Ovary (tissue), 3 donors: Measurements from ENCODE around the gene CUTA.

Experiments
- EP300 ChIP-seq: sonication (generic); formaldehyde crosslinking; IDR thresholded peaks from one replicate; pipeline ENCODE4 v1.6.1; 2017; ENCODE audit warnings: antibody characterized with exemption
- POLR2A ChIP-seq: fragments of 450-650 bp; IDR thresholded peaks from one replicate; pipeline ENCODE4 v1.6.1; 2017; ENCODE audit warnings: antibody characterized with exemption, mild to moderate bottlenecking, moderate library complexity
- TF ChIP-seq, protein P1 (sequence below), 3 donors: fragments of 450-650 bp in 2 of 3; fragments of 200-600 bp in 1 of 3; IDR thresholded peaks; one replicate each; pipeline versions ENCODE4 v1.5.1 to v1.8.0; 2016 to 2022; ENCODE audit warnings: antibody characterized with exemption in 3 of 3, mild to moderate bottlenecking in 1 of 3
- donor health status: DM: no; HTN: no; CAD: no.

DNA sequence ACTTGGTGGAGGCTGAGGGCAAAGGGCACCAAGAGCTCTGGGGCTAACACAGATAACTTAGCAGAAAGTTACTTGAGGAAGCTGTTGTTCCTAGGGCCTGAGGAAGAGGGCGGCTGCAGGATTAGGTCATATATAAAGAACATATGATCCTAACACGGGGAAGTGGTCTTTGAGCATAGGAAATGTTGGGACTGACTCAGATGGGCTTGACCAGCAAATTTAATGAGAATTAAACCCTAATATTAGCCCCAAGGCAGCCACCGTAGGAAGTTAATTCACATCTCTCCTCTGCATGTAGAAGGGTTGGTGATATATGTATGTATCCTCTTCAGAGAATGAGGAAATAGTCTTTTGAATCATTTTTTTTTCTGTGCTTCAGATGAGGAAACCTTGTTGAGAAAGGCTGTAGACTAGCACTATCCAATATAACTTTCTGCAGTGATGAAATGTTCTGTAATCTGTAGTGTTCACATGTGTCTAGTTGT lies 27.3 kb upstream of the CUTA start:
- no peak for TF ChIP-seq EP300
- TF ChIP-seq, protein P1, sequence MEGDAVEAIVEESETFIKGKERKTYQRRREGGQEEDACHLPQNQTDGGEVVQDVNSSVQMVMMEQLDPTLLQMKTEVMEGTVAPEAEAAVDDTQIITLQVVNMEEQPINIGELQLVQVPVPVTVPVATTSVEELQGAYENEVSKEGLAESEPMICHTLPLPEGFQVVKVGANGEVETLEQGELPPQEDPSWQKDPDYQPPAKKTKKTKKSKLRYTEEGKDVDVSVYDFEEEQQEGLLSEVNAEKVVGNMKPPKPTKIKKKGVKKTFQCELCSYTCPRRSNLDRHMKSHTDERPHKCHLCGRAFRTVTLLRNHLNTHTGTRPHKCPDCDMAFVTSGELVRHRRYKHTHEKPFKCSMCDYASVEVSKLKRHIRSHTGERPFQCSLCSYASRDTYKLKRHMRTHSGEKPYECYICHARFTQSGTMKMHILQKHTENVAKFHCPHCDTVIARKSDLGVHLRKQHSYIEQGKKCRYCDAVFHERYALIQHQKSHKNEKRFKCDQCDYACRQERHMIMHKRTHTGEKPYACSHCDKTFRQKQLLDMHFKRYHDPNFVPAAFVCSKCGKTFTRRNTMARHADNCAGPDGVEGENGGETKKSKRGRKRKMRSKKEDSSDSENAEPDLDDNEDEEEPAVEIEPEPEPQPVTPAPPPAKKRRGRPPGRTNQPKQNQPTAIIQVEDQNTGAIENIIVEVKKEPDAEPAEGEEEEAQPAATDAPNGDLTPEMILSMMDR (IDR thresholded peaks at IDR 0.05) = no peak
- TF ChIP-seq POLR2A = no peak
